ENCODE results near the gene ITLN1.
"Not testable (repeated sequence)": the region's sequence is repeated elsewhere in the genome, so short reads cannot be mapped to it uniquely, and the experiment has no call there.

Gene ITLN1

DNA sequence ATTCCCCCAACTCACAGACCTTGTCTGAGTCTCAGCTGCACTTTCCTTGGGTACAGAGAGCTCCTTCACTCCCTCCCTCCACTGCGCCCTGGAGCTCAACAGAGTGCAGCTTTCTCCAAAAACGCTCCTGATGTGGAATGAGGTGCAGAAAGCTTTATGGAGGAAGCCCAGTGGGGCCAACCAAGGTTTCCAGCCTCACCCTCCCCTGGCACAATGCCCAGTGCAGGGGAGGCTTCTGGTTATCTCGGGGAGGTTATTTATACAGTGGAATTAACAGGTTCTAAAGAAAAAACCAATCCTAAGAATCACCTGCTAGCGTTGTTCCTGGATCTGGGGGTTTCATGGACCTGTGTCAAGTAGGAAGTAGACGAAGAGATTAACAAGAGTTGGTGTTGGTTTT is at the start of gene ITLN1:
ITLN1 (minus strand) TSS at position 139 of the 400 bp plus-strand sequence. CDS start 303 bp downstream, outside the sequence.
- DNase-seq = no peak

GRCh38 chr1:160933305-160933704 is 48.3 kb upstream of the ITLN1 start:
- DNase-seq = not testable (repeated sequence)

GRCh38 chr1:160925652-160926244 is 40.8 kb upstream of the ITLN1 start:
- peak in 1 of 51 donors; percentile 1 for DNase-seq

DNA sequence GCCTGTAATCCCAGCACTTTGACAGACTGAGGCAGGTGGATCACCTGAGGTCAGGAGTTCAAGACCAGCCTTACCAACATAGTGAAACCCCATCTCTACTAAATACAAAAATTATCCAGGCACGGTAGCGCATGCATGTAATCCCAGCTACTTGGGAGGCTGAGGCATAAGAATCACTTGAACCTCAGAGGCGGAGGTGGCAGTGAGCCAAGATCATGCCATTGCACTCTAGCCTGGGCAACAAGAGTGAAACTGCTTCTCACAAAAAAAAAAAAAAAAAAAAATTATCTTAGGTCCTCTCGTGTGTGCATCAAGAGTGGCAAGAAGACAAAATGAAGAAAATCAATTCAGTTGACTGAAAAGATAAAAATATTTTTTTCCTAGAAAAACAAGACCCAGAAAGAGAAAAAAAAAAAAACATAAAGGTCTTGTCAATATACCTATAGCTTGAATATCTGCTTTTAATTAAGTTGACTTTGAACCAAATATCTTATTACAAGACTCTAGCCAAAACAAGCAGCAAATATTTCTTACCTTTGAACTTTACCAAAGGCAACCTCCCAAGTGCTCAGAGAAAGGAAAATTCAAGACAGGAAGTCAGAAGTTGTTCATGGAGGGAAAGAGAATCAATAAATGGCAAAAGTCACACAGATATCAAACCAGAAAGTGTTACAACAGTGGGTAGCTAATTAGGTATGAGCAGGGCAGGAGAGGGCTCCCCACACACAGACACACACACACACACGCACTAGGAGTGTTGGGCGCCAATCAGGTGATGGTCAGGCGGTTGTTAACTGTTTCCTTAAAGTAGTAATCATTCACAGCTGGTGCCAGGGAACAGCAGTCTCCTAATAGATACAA is 40.0 kb upstream of the ITLN1 start:
- DNase-seq = no peak

GRCh38 chr1:160916666-160917065 is 31.7 kb upstream of the ITLN1 start:
- no peak for DNase-seq

DNA sequence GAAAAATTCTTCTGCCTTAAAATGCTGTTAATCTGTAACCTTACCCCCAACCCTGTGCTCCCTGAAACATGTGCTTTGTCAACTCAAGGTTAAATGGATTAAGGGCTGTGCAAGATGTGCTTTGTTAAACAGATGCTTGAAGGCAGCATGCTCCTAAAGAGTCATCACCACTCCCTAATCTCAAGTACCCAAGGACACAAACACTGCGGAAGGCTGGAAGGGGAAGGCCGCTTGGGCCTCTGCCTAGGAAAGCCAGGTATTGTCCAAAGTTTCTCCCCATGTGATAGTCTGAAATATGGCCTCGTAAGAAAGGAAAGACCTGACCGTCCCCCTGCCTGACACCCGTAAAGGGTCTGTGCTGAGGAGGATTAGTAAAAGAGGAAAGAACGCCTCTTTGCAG is 28.2 kb upstream of the ITLN1 start:
- DNase-seq = not testable (repeated sequence)

DNA sequence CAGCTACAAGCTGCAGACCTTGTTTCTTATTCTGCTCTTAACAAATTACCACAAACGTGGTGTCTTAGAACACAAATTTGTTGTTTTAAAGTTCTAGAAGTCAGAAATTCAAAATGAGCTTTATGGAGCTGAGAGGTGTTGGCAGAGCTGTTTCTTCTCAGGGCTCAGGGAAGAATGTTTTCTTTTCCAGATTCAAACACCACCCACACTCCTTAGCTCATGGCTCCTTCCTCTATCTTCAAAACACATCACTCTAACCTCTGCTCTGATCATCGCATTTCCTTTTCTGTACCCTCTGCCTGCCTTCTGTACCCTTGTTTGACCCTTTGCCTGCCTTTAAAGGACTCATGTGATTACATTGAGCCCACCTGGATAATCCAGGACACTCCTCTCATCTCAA is 26.9 kb upstream of the ITLN1 start:
- no peak for DNase-seq

- DNase-seq = no peak
These were observed 26.5 kb upstream of the ITLN1 start for GRCh38 chr1:160911441-160911840.

GRCh38 chr1:160910170-160910750 is 25.3 kb upstream of the ITLN1 start:
- no peak for DNase-seq

GRCh38 chr1:160907976-160908375 is 23.0 kb upstream of the ITLN1 start:
- DNase-seq = no peak

- no peak for DNase-seq
These were observed 20.6 kb upstream of the ITLN1 start for GRCh38 chr1:160905617-160905989.

DNA sequence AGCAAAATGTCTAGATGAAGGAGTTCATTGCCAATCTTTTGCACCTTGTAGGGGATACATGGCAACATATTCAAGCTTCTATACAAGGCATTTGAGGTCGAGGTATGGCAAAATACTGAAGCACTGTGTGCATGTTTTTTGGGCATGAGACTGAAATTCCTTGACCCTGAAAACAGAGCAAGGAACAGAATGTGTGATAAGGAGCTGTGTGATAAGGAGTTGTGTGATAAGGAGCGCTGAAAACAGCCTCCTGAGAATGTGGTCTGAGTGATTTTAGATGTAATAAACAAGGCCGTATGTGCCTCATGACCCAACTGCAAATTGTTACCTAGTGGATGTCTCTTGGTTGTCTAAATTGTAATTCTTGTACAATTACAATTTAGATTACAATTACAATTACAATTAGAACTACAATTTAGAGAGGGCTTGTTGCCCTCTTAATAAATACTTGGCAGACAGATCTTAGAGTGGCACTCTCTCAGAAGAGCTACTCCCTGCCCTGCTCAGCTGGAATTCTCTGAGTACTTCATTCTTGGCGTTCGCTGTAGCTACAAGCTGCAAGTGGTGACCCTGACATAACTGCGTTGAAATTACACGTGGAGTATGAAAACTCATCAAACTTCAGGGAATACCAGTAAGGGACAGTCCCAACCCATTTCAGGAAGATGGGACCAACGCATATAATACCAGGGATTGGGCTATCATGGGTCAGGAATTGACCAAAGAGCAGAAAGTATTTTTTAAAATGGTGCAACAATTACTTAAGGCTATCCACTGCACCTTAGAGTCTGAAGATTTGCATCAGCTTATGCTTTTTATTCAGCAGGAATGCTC is 20.0 kb upstream of the ITLN1 start:
- DNase-seq = no peak

DNA sequence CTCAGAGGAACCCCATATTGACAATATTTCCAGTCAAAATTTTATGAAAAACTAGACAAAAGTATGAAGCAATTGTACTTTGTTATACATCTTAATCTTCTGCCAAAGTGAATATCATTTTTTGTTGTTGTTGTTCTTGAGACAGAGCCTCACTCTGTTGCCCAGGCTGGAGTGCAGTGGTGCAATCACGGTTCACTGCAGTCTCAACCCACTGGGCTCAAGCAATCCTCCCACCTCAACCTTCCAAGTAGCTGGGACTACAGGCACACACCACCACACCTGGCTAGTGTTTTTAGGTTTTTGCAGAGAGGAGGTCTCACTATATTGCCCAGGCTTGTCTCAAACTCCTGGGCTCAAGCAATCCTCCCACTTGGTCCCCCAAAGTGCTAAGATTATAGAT is 17.3 kb upstream of the ITLN1 start:
- DNase-seq = not testable (repeated sequence)

DNA sequence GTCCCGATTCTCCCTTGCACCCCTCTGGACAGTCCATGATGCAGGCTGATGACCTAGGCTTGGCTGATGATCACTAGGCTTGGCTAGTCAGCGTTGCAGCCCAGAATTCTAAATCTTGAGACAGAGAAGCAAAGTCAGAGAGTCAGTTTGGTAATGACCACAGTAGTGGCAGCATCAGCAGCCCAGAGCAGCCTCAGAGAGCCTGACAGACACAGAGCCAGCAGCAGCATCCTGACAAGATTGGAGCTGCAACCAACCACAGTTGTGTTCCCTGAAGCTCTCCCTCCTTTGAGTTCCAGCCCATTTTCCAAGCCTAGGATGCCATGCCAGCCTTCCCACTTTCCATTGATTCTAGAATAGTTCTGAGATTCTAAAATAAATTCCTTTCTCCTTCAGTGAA is 16.8 kb upstream of the ITLN1 start:
- no peak for DNase-seq

- not testable (repeated sequence) for DNase-seq
These were observed 15.7 kb upstream of the ITLN1 start for GRCh38 chr1:160900683-160901082.

GRCh38 chr1:160894368-160895135 is 9.6 kb upstream of the ITLN1 start:
- not testable (repeated sequence) for DNase-seq

- no peak for DNase-seq
These were observed 6.5 kb upstream of the ITLN1 start for GRCh38 chr1:160891474-160891873.

GRCh38 chr1:160888926-160889325 is 3.9 kb upstream of the ITLN1 start:
- DNase-seq = no peak

DNA sequence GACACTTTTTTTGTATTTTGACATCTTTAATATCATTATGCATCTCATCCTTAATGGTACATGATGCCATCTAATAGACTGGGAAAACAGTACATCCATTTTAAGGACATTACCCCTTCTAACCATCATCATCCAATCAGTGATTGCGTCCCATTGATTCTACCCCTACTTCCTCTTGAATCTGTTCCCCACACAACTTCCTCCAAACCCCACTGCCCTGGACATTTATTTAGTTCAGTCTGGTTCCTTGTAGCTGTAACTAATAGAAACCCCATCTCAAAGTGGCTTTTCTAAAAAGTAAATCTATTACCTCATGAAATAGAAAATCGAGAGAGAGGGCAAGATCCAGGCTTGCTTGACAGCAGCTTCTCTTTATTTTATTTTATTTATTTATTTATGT is 2.1 kb upstream of the ITLN1 start:
- no peak for DNase-seq

GRCh38 chr1:160884579-160884978 is 401 bp downstream of the ITLN1 start:
- DNase-seq = no peak
